ENCODE data around the gene FXYD3. TPM values are rescaled to one million over a fixed set of nuclear protein-coding genes. Genes with fewer than 3 reads are reported as not detected.

The FXYD3 gene
- total and polyA plus RNA-seq, 4 donors: 0.32 to 0.45 TPM; not detected in 2

DNA sequence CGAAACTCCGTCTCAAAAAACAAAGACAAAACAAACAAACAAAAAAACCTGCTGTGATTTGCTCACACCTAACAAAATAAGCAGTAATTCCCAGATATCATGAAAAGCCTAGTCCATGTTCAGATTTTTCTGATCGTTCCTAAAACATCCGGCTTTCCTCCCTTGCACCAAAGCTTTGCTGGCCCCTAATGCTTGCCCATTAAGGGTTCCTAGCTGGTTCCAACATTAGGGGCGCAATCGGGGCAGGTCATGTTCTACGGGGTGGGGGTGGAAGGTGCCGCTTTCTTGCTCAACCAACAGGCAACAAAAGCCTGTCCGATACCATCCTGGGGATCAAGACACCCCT lies 25.5 kb upstream of the FXYD3 start:
- TF ChIP-seq YY1 (IDR thresholded peaks at IDR 0.05): no peak
- no peak for TF ChIP-seq TAF1 (conservative IDR thresholded peaks at IDR 0.05)
- TF ChIP-seq, protein P1, sequence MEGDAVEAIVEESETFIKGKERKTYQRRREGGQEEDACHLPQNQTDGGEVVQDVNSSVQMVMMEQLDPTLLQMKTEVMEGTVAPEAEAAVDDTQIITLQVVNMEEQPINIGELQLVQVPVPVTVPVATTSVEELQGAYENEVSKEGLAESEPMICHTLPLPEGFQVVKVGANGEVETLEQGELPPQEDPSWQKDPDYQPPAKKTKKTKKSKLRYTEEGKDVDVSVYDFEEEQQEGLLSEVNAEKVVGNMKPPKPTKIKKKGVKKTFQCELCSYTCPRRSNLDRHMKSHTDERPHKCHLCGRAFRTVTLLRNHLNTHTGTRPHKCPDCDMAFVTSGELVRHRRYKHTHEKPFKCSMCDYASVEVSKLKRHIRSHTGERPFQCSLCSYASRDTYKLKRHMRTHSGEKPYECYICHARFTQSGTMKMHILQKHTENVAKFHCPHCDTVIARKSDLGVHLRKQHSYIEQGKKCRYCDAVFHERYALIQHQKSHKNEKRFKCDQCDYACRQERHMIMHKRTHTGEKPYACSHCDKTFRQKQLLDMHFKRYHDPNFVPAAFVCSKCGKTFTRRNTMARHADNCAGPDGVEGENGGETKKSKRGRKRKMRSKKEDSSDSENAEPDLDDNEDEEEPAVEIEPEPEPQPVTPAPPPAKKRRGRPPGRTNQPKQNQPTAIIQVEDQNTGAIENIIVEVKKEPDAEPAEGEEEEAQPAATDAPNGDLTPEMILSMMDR (IDR thresholded peaks at IDR 0.05; ENCODE audit: low read depth, low read length, missing input control): no peak
- TF ChIP-seq, protein P2, sequence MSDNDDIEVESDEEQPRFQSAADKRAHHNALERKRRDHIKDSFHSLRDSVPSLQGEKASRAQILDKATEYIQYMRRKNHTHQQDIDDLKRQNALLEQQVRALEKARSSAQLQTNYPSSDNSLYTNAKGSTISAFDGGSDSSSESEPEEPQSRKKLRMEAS (IDR thresholded peaks at IDR 0.05): no peak
- no peak for TF ChIP-seq GABPA (IDR thresholded peaks at IDR 0.05 in 1 of 2, conservative IDR thresholded peaks at IDR 0.05 in 1 of 2)
- no peak for TF ChIP-seq HNF4A (conservative IDR thresholded peaks at IDR 0.05)
- no peak for TF ChIP-seq NR2F2 (IDR thresholded peaks at IDR 0.05)
- no peak for TF ChIP-seq FOXA2 (IDR thresholded peaks at IDR 0.05)
- no peak for TF ChIP-seq EGR1 (IDR thresholded peaks at IDR 0.05; ENCODE audit: low read depth in 2 of 2)
- TF ChIP-seq, protein P3, sequence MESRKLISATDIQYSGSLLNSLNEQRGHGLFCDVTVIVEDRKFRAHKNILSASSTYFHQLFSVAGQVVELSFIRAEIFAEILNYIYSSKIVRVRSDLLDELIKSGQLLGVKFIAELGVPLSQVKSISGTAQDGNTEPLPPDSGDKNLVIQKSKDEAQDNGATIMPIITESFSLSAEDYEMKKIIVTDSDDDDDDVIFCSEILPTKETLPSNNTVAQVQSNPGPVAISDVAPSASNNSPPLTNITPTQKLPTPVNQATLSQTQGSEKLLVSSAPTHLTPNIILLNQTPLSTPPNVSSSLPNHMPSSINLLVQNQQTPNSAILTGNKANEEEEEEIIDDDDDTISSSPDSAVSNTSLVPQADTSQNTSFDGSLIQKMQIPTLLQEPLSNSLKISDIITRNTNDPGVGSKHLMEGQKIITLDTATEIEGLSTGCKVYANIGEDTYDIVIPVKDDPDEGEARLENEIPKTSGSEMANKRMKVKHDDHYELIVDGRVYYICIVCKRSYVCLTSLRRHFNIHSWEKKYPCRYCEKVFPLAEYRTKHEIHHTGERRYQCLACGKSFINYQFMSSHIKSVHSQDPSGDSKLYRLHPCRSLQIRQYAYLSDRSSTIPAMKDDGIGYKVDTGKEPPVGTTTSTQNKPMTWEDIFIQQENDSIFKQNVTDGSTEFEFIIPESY (IDR thresholded peaks at IDR 0.05): no peak
- no peak for TF ChIP-seq HNF4G (IDR thresholded peaks at IDR 0.05)
- no peak for TF ChIP-seq RAD21 (IDR thresholded peaks at IDR 0.05)
- TF ChIP-seq, protein P4, sequence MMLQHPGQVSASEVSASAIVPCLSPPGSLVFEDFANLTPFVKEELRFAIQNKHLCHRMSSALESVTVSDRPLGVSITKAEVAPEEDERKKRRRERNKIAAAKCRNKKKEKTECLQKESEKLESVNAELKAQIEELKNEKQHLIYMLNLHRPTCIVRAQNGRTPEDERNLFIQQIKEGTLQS (IDR thresholded peaks at IDR 0.05): no peak
- TF ChIP-seq, protein P5, sequence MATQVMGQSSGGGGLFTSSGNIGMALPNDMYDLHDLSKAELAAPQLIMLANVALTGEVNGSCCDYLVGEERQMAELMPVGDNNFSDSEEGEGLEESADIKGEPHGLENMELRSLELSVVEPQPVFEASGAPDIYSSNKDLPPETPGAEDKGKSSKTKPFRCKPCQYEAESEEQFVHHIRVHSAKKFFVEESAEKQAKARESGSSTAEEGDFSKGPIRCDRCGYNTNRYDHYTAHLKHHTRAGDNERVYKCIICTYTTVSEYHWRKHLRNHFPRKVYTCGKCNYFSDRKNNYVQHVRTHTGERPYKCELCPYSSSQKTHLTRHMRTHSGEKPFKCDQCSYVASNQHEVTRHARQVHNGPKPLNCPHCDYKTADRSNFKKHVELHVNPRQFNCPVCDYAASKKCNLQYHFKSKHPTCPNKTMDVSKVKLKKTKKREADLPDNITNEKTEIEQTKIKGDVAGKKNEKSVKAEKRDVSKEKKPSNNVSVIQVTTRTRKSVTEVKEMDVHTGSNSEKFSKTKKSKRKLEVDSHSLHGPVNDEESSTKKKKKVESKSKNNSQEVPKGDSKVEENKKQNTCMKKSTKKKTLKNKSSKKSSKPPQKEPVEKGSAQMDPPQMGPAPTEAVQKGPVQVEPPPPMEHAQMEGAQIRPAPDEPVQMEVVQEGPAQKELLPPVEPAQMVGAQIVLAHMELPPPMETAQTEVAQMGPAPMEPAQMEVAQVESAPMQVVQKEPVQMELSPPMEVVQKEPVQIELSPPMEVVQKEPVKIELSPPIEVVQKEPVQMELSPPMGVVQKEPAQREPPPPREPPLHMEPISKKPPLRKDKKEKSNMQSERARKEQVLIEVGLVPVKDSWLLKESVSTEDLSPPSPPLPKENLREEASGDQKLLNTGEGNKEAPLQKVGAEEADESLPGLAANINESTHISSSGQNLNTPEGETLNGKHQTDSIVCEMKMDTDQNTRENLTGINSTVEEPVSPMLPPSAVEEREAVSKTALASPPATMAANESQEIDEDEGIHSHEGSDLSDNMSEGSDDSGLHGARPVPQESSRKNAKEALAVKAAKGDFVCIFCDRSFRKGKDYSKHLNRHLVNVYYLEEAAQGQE (IDR thresholded peaks at IDR 0.05): no peak
- TF ChIP-seq JUND (IDR thresholded peaks at IDR 0.05): no peak
- DNase-seq (ENCODE audit: low spot score): no peak
- WGBS: 22% methylated on average over 9 of the region's 9 CpGs
- H3K4me3 ChIP-seq (ENCODE audit: low read depth in 1 of 3, low read length in 3 of 3): peak overlapping the region in 2 of 3 donors; percentile 37 to 52
- H3K9ac ChIP-seq (ENCODE audit: low read depth in 1 of 2, low read length in 2 of 2): peak overlapping the region in 1 of 2 donors; percentile 62
- H3K9me3 ChIP-seq (ENCODE audit: control insufficient read depth in 4 of 4, low read length in 3 of 4): no peaks in the 10 kb centered on the region
- H3K27me3 ChIP-seq (ENCODE audit: control insufficient read depth in 4 of 4, insufficient read depth in 4 of 4, low read length in 3 of 4): no peaks in the 10 kb centered on the region
- peak overlapping the region; percentile 80 to 92 for H3K27ac ChIP-seq (ENCODE audit: low read depth in 1 of 2, low read length in 2 of 2)
- H3K36me3 ChIP-seq (ENCODE audit: control insufficient read depth in 4 of 4, insufficient read depth in 3 of 4, low read depth in 1 of 4, low read length in 3 of 4): no peaks in the 10 kb centered on the region
- peaks cover 3 to 28% (median 17%) of the 10 kb centered on the region in 4 donors for H3K4me1 ChIP-seq (ENCODE audit: control insufficient read depth in 4 of 4, insufficient read depth in 4 of 4, low read length in 3 of 4)

Data from liver (tissue), 9 donors.